NB4 (cell line): Measurements from ENCODE around the gene KLF6.

ENCODE experiments used
- DNase-seq: peaks from one replicate; pipeline ENCODE4 v3.0.0; 2010; ENCODE audit warnings: low read depth
- H3K4me3 ChIP-seq: one replicate; pipeline ENCODE4 v1.5.1; 2011; ENCODE audit warnings: mild to moderate bottlenecking, low read depth, low read length, moderate library complexity
- CTCF ChIP-seq: IDR thresholded peaks from one replicate; pipeline ENCODE4 v1.5.1; 2012; ENCODE audit warnings: low read depth, low read length
- MAX ChIP-seq: IDR thresholded peaks from 2 replicates; pipeline ENCODE4 v1.6.1; 2011; ENCODE audit warnings: low read depth, low read length
- MYC ChIP-seq: IDR thresholded peaks from 2 replicates; pipeline ENCODE4 v1.6.1; 2011; ENCODE audit warnings: low read depth, low read length
- POLR2A ChIP-seq: IDR thresholded peaks from 2 replicates; pipeline ENCODE4 v1.6.1; 2011; ENCODE audit warnings: mild to moderate bottlenecking; ENCODE audit not compliant: insufficient read length; ENCODE audit errors: extremely low read depth

The KLF6 gene

GRCh38 chr10:3750854-3751253 is 34.2 kb downstream of the KLF6 start:
- no peak for DNase-seq
- H3K4me3 ChIP-seq: no peak overlapping the region
- no peak for TF ChIP-seq MYC
- TF ChIP-seq POLR2A: no peak
- no peak for TF ChIP-seq CTCF
- no peak for TF ChIP-seq MAX

GRCh38 chr10:3750006-3750816 is 34.8 kb downstream of the KLF6 start:
- DNase-seq: no peak
- H3K4me3 ChIP-seq: no peak overlapping the region
- TF ChIP-seq POLR2A (no peak), CTCF (no peak), MYC (no peak), MAX (no peak)

- TF ChIP-seq CTCF (no peak), POLR2A (no peak)
- H3K4me3 ChIP-seq: no peak overlapping the region
- DNase-seq: peak; percentile 45
Measured at GRCh38 chr10:3749600-3749999, 35.4 kb downstream of the KLF6 start.

- no peak overlapping the region for H3K4me3 ChIP-seq
- no peak for DNase-seq
- TF ChIP-seq MYC: no peak
- TF ChIP-seq POLR2A: no peak
- TF ChIP-seq CTCF: no peak
Measured at GRCh38 chr10:3749011-3749410, 36.0 kb downstream of the KLF6 start.

GRCh38 chr10:3748484-3748883 is 36.5 kb downstream of the KLF6 start:
- DNase-seq: no peak
- no peak for TF ChIP-seq MYC
- TF ChIP-seq POLR2A: no peak
- TF ChIP-seq MAX: no peak
- H3K4me3 ChIP-seq: no peak overlapping the region

GRCh38 chr10:3747984-3748383 is 37.0 kb downstream of the KLF6 start:
- no peak overlapping the region for H3K4me3 ChIP-seq
- TF ChIP-seq MYC: no peak
- no peak for TF ChIP-seq MAX
- TF ChIP-seq CTCF: no peak
- TF ChIP-seq POLR2A: no peak
- DNase-seq: no peak
